HG02885 (cell line): ENCODE measurements around the gene TBL1X.
"Not testable (repeated sequence)": the region's sequence is repeated elsewhere in the genome, so short reads cannot be mapped to it uniquely, and the experiment has no call there.

Experiments
- ATAC-seq: cut with Tn5 transposase; IDR thresholded peaks from one replicate; pipeline ENCODE4 v1.9.1; 2021; ENCODE audit warnings: mild to moderate bottlenecking; ENCODE audit not compliant: unreplicated experiment, poor library complexity

TBL1X gene

GRCh38 chrX:9738151-9738550 lies 273.3 kb downstream of the TBL1X start:
- no peak for ATAC-seq

- no peak for ATAC-seq
Observed at GRCh38 chrX:9739130-9739529, 274.3 kb downstream of the TBL1X start.

- ATAC-seq, result no peak
Observed at GRCh38 chrX:9745417-9746115, 280.7 kb downstream of the TBL1X start.

- ATAC-seq, result no peak
Observed at GRCh38 chrX:9746148-9746888, 281.5 kb downstream of the TBL1X start.

- ATAC-seq, result no peak
Observed at GRCh38 chrX:9747644-9748043, 282.8 kb downstream of the TBL1X start.

DNA sequence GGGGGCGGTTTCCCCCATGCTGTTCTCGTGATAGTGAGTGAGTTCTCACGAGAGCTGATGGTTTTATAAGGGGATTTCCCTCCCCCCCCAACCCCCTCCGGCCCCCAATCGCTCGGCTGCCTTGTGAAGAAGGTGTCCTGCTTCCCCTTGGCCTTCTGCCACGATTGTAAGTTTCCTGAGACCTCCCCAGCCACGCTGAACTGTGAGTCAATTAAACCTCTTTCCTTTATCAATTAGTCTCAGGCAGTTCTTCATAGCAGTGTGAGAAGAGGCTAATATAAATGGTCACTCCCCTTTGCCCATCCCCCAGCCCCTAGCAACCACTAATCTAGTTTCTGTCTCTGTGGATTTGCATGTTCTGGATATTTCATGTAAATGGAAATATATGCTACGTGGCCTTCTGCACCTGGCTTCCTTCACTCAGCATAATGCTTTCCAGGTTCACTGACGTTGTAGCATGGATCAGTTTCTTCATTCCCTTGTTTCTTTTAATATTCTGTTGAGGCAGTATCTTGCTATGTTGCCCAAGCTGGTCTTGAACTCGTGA lies 284.4 kb downstream of the TBL1X start:
- no peak for ATAC-seq

GRCh38 chrX:9757366-9757765 lies 292.5 kb downstream of the TBL1X start:
- ATAC-seq, result no peak

GRCh38 chrX:9758021-9758638 lies 293.3 kb downstream of the TBL1X start:
- no peak for ATAC-seq

GRCh38 chrX:9759337-9759736 lies 294.5 kb downstream of the TBL1X start:
- ATAC-seq, result no peak

GRCh38 chrX:9765072-9765736 lies 300.3 kb downstream of the TBL1X start:
- no peak for ATAC-seq

- ATAC-seq, result no peak
Observed at GRCh38 chrX:9765737-9766097, 300.9 kb downstream of the TBL1X start, which contains the start of gene GPR143. Gene GPR143, minus strand, starts transcription at chrX:9765847. Its CDS starts 30 bp downstream, at chrX:9765817.

- ATAC-seq, result no peak
Observed at GRCh38 chrX:9767375-9767774, 302.5 kb downstream of the TBL1X start.

DNA sequence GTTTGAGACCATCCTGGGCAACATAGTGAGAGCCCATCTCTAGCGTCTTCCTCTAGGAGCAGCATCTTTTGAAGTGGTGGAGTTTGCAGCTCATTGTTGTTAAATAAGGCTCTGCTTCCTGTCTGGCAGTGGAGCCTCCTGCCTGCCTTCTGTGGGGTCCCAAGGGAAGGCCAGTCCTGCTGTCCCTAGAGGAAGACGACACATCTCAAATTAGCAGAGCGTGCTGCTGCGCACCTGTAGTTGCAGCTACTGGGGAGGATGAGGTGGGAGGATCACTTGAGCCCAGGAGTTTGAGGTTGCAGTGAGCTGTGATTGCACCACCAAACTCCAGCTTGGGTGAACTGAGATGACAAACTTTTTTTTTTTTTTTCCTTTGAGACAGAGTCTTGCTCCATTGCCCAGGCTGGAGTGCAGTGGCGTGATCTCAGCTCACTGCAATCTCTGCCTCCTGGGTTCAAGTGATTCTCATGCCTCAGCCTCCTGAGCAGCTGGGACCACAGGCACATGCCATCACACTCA lies 303.5 kb downstream of the TBL1X start:
- ATAC-seq, result not testable (repeated sequence)

- no peak for ATAC-seq
Observed at GRCh38 chrX:9770319-9770718, 305.5 kb downstream of the TBL1X start.

DNA sequence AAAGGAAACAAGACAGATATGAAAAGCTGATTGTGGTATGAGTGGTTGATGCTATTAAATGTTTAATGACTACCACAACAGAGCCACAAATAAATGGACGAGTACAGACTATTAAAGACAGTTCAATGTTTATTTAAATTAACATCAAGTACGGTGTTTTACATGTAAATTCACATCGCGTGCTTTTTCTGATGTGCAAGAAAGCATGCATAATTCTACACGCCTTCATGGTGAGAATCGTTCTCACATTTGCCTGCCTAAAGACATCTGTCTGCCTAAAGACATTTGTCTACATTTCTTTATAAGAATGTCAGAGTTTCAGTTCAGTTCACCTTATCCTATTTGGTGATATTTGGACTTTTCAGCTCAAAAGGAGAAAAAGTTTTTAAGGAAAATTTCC lies 308.1 kb downstream of the TBL1X start:
- ATAC-seq, result no peak

- no peak for ATAC-seq
Observed at GRCh38 chrX:9775930-9776329, 311.1 kb downstream of the TBL1X start.

GRCh38 chrX:9781941-9782340 lies 317.1 kb downstream of the TBL1X start:
- ATAC-seq, result no peak

DNA sequence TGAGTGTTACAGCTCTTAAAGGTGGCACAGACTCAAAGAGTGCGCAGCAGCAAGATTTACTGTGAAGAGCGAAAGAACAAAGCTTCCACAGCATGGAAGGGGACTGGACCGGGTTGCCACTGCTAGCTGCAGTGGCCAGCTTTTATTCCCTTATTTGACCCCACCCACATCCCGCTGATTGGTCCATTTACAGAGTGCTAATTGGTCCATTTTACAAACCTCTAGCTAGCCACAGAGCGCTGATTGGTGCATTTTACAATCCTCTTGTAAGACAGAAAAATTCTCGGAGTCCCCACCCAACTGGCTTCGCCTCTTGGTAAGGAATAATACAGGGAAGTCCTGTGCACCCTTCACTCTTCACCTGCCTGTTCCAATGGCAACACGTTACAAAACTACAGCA lies 319.5 kb downstream of the TBL1X start:
- ATAC-seq, result no peak

- no peak for ATAC-seq
Observed at GRCh38 chrX:9785254-9785943, 320.5 kb downstream of the TBL1X start.
